Left colon (tissue), 2 donors: Measurements from ENCODE around the gene IRF6. TPM values are rescaled to one million over a fixed set of nuclear protein-coding genes. Genes with fewer than 3 reads are reported as not detected.

Source experiments
- ATAC-seq: fragments of 200-7000 bp; cut with Tn5 transposase; one replicate; pipeline ENCODE4 v1.9.1; 2020; ENCODE audit warnings: mild to moderate bottlenecking, moderate library complexity
- DNase-seq, 2 donors: peaks; one replicate each; pipeline ENCODE4 v3.0.0-alpha.2; 2020
- intact Hi-C, 2 donors: fragments of 100-400 bp; cut with DNase I in 1 of 2; cut with micrococcal nuclease in 1 of 2; formaldehyde crosslinking; loops; one replicate each; pipeline versions ENCODE4 v1.11.2 to v1.14.0; 2022; cut with DNase I, micrococcal nuclease
- total RNA-seq, 2 donors: library from RNA; stranded (reverse); fragmentation: NEBNext Ultra II Directional; extraction: Animal tissue kit (Norgen Biotek cat#: 25700); gene quantifications; one replicate each; pipeline ENCODE4 v1.2.1, GENCODE V29; 2021
- donor health status: DM: no; HTN: no; CAD: no.
- donor health status: DM: yes; HTN: yes; CAD: no.

IRF6 gene
- total RNA-seq, 2 donors from 2014 or later = 92.8 to 132 TPM

DNA sequence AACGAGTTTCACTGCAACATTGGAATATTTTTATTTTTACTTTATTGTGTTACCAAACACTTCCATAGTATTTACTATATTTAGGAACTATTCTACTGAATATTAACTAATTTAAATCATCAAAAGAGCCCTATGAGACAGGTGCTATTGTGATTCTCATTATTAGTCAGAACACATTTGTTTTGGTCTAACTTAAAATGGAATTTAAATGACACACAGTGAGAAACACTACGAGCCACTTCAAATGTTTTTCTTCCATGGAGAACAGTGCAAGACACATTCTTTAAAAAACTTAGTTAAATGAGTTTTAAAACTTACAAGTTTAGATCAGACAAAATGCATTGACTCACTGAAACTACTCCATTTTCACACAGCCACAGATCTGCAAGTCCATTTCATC, 56.7 kb downstream of the IRF6 start:
- no peak for DNase-seq
- no peak for ATAC-seq
- intact Hi-C loops = no loop called here

DNA sequence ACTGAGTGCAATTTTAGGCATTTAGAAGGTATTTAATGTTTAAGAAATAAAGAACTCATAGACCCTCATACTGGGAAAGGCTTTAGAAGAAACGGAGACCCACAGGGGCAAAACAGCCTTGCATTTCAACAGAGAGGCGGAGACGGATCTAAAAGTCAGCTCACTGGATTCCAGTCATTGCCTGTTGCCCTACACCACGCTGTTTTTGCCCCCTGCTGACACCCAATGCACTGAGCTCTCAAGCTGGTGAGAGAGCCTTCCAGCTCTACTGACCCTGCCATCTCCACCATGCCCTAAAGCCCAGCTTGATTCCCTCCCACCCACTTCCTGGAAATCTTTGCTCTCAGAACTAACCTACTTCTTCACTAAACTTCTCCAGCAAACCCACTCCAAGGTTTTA, 57.3 kb downstream of the IRF6 start:
- ATAC-seq = no peak
- intact Hi-C loops = no loop called here
- DNase-seq = no peak

DNA sequence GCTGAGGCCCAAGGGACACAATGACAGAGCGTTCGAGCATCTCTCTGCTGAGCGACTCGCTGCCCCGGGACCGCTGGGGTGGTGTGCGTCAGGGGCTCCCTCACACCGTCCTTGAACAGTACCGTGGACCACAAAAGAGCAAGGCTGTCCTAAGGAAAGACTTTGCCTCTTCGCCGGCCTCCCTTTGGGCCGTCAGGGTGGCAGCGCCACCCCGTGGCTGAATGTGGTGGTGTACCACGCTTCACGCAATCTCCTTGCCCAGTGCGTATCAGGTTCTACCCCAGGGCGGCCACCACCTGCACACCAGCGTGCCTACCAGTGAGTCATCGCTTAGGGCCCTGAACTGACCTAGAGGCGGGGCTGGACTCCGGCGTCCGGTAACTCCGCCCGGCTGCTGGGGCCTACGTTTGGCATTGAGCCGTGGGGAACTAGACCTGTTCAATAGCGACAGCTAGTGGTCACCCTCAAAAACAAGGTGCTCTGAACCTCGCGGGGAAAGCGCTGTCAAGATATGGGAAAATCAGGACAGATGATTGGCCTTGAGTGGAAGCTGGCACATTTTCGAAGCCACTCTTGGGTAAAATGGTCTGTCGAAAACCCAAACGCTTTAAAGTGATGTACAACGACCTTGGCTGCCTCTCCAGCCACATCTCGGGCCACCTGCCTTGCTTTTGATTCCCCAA, 58.2 kb downstream of the IRF6 start:
- intact Hi-C loops = no loop called here
- DNase-seq = peak; percentile 93 to 97
- peak; percentile 100 for ATAC-seq

DNA sequence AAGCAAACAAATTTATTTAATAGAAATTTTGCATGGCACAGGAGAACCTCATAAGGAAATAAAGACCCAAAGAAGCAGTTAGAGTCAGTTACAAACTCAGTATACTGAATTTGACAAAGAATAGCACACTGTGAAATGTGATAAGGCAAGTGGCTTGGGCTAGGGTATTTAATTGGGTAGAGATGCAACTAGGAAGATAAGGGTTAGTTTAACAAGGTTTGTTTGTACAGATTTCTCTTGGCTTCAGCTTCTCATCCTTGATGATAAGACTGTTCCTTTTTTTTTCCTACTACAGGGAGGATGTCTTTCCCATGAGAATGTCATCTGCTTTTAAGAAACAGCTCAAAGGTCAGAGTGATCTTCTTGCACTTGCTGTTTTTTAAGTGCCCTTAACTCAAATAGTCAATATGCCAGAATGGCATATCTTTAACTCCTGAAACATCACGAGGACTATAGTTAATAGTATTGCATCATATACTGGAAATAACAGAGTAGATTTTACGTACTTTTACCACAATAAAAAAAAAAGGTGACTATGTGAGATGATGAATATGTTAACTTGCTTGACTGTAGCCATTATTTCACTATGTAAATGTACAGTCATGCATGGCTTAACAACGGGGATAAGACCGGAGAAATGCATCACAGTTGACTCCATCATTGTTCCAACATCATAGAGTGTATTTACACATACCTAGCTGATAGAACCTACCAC, 59.3 kb downstream of the IRF6 start:
- no peak for ATAC-seq
- DNase-seq = no peak
- intact Hi-C loops = no loop called here

DNA sequence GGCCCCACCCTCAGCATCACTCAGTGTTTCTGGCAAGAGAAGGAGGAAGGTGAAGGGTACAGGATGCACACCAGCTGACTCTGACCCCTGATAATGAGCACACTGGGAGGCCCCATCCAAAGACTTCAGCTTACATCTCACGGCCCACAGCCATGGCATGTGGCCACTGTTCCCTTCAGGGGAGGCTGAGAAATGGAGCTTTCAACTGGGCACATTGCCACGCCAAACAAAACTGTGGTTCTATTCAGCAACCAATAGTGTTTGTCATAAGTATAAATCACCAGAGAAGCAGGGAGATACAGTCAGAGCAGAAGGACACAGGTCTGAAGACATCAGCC, 62.8 kb downstream of the IRF6 start:
- intact Hi-C loops = no loop called here
- no peak for ATAC-seq
- no peak for DNase-seq

DNA sequence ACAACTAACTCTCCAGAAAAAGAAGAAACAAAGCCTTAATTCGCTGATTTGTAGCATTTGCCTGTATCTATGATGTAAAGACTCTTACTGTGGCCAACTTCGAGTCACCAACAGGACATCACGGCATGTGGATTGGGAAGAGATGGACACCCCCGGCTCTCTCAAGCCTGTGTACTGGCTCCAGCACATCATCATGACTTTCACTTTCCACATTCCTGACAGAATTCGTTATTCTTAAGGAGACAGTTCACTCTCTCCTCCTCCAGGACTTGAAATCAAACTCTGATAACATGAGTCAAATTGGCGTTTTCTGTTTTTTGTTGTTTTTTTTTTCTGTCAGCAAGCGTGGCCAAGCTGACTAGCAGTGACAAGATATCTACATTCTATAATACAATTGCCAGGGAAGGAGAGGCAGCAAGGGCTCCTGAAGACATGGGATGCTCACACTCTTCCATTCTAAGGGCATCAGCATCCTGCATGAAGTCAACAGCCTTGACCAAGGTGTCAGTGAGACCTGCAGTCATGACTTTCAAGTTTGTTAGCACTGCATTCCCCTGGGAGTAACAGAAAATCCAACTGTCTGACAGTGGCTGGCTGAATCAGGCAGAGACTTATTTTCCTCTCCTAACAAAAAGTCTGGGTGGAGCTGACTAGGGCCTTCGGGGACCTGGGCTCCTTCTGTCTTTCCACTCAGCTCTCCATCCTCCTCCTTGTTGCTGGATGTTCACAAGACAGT, 63.4 kb downstream of the IRF6 start:
- no peak for DNase-seq
- intact Hi-C loops = no loop called here
- no peak for ATAC-seq

DNA sequence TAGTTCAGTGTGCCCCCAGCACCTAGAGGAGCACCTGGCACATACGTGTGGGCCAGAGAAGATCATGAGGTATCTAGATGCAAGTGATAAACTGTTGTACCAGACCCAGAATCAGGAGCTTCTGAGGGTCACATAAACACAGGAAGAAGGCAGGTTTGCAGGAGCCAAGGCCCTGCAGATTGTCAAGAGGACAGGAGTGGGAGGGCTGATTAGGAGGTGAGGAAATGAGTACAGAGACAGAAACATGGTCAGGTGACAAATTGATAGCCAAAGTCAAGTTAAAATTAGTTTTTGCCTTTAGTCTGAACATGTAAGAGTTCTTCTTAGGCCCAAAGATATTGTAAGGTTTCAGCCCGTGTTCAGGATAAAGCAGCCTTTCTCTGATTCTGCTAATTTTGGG, 64.1 kb downstream of the IRF6 start:
- intact Hi-C loops = no loop called here
- DNase-seq = no peak
- no peak for ATAC-seq

DNA sequence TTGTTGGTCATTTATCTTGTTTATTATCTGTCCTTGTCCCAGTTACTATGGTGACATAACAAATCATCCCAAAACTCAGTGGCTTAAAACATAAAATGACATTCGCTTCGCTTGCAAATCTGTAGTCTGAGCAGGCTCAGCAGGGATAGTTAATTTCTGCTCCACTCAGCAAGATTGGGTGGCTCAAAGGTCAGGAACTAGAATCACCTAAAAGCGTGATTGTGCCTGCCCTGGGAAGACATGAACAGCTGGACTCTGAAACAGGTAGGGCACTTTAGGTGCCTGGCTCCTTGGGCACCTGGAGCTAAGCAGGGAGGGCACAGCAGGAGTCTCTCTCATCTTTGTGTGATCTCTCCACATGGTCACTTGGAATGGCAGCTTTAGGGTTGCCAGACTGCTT, 64.7 kb downstream of the IRF6 start:
- DNase-seq = no peak
- intact Hi-C loops = no loop called here
- ATAC-seq = no peak

DNA sequence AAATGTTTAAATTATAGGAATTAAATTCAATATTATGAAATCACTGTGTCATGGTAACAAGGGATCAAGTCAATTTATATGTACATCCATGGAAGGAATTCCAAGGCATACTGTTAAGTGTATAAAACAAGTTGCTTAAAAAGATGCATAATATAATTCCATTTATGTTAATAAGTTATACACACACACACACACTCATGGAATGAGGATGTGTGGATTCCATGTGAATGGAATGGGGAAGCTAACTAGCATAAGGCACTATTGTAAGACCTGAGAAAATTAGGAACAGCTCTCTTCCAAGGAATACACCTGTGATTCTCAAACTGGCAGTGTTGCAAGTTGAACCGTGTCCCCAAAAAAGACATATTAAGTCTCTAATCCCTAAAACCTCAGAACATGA, 67.7 kb downstream of the IRF6 start:
- intact Hi-C loops = no loop called here
- DNase-seq (no peak), ATAC-seq (no peak)

DNA sequence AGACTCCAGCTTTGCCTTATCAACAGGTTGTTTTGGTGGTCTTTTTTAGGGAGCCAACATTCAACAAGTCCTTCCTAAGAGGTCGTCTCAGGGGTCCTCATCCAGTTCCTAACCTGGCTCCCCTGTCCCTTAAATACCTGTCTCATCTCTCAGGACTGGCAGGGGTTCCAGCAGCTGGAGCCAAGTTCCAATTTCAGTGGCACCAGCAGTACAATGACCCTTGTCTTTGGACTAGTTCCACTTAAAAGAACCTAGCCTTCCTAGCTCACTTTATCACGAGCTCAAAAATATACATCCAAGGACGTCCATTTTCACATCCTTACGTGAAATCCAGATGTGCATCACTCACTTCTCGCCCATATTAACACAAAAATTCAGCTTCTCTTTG, 68.8 kb downstream of the IRF6 start:
- intact Hi-C loops = no loop called here

DNA sequence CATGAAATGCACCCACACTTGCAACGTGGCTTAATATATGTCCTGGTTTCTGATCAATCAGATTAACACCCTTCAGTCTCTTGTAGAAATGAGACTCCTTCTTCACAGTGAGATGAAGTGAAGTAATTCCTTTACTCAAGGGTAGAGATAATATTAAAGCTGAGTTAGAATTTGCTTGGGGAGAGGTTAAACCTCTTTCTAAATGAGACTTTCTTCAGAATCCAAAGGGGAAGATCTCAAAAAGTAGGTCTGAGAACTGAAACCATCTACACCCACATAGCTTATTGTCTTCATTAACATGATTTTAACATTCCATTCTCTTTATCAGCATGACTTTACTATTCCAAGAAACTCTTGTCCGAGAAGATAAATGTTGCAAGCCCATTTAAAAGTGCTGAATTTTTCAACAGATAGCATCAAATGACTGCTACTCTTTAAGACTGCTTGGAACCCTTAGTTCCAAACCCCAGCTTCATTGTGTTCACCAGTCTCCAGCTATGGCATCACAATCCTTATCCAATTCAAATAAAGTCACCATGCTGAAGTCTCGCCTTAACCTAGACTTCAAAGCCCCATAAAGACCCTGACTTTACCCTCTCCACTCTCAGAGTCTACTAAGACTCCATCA, 69.3 kb downstream of the IRF6 start:
- intact Hi-C loops = no loop called here
- no peak for DNase-seq
- ATAC-seq = no peak

More for the DNA sequence above, 68.8 kb downstream of the IRF6 start:
- ATAC-seq (no peak), DNase-seq (no peak)

Other genes starting within 250 kb of the IRF6 start
- gene CAMK1G, start 222.4 kb downstream of the IRF6 start, total RNA-seq = under 1 TPM in 1 of 2 donors, not detected in 1; 0.17 TPM
- 100 to 1,000 TPM in 1 of 2 donors, 10 to 100 TPM in 1; 85.2 to 136 TPM for gene LAMB3, start 153.7 kb downstream of the IRF6 start, total RNA-seq
- gene G0S2, start 130.7 kb downstream of the IRF6 start, total RNA-seq = 1 to 10 TPM; 4.4 to 5.9 TPM
- under 1 TPM; 0.61 to 0.87 TPM for gene HSD11B1, start 101.3 kb downstream of the IRF6 start, total RNA-seq
- gene TRAF3IP3, start 50.1 kb downstream of the IRF6 start, total RNA-seq = 1 to 10 TPM; 2.3 to 4.4 TPM
- 1 to 10 TPM; 2.0 to 4.5 TPM for gene C1orf74, start 21.6 kb downstream of the IRF6 start, total RNA-seq
- gene UTP25, start 21.8 kb upstream of the IRF6 start, total RNA-seq = 1 to 10 TPM; 4.8 to 6.2 TPM
- under 1 TPM in 1 of 2 donors, not detected in 1; 0.14 TPM for gene SYT14, start 132.1 kb upstream of the IRF6 start, total RNA-seq